AG04450 (cell line): ENCODE data around the gene BIN1. TPM values are rescaled to one million over a fixed set of nuclear protein-coding genes. Genes with fewer than 3 reads are reported as not detected.
A peak's percentile ranks its signal among the peaks of the same experiment; 100 is the strongest.

Source experiments
- CTCF ChIA-PET: fragments of 300-600, 350-600 bp; formaldehyde crosslinking; extraction: SDS; loops from one replicate; lab custom pipeline; 2022; ENCODE audit warnings: antibody characterized with exemption, inconsistent platforms; lab: Charles Lee
- POLR2A ChIA-PET: fragments of 350-600 bp; formaldehyde crosslinking; extraction: SDS; loops from one replicate; lab custom pipeline; 2021; ENCODE audit warnings: antibody characterized with exemption, inconsistent platforms; lab: Yijun Ruan, JAX
- DNase-seq: peaks from one replicate; pipeline ENCODE4 v3.0.0-alpha.2; 2011; ENCODE audit warnings: low read depth, low spot score
- H3K27ac ChIP-seq: one replicate; pipeline ENCODE4 v1.5.1; 2012; ENCODE audit warnings: low read depth, low read length, control low read depth
- H3K27me3 ChIP-seq: one replicate; pipeline ENCODE4 v1.6.0; 2012; ENCODE audit warnings: low read length; ENCODE audit not compliant: control insufficient read depth, insufficient read depth
- H3K4me3 ChIP-seq: 2 replicates; pipeline ENCODE4 v1.5.1; 2011; ENCODE audit warnings: mild to moderate bottlenecking, low read depth, low read length, control low read depth
- H3K9me3 ChIP-seq: 2 replicates; pipeline ENCODE4 v1.5.1; 2012; ENCODE audit warnings: low read length; ENCODE audit not compliant: control insufficient read depth, insufficient read depth
- polyA plus RNA-seq: library from polyadenylated mRNA; depleted of rRNA; stranded (reverse); fragments of >200 nt; gene quantifications from 2 replicates; pipeline ENCODE4 v1.2.3, GENCODE V29; 2011
- TF ChIP-seq, protein P1 (sequence below): IDR thresholded peaks from 2 replicates; pipeline ENCODE4 v1.5.1; 2011; ENCODE audit warnings: low read depth, low read length, control low read depth, inconsistent platforms

BIN1 gene
- polyA plus RNA-seq, 1 experiment: 32.4 TPM

GRCh38 chr2:127037476-127037875 lies 69.5 kb downstream of the BIN1 start:
- H3K27me3 ChIP-seq: no peaks in the 10 kb centered on the region
- H3K4me3 ChIP-seq: no peak overlapping the region
- no peak for DNase-seq
- CTCF ChIA-PET: interaction anchor here (0.9 kb wide), 1 partner anchor 13 kb away, joined by 3 read pairs; no protein-coding TSS in a partner anchor
- POLR2A ChIA-PET: no interaction called here
- no peak overlapping the region for H3K27ac ChIP-seq
- no peaks in the 10 kb centered on the region; the same call in 1 of the 2 replicates for H3K9me3 ChIP-seq
- TF ChIP-seq, protein P1, sequence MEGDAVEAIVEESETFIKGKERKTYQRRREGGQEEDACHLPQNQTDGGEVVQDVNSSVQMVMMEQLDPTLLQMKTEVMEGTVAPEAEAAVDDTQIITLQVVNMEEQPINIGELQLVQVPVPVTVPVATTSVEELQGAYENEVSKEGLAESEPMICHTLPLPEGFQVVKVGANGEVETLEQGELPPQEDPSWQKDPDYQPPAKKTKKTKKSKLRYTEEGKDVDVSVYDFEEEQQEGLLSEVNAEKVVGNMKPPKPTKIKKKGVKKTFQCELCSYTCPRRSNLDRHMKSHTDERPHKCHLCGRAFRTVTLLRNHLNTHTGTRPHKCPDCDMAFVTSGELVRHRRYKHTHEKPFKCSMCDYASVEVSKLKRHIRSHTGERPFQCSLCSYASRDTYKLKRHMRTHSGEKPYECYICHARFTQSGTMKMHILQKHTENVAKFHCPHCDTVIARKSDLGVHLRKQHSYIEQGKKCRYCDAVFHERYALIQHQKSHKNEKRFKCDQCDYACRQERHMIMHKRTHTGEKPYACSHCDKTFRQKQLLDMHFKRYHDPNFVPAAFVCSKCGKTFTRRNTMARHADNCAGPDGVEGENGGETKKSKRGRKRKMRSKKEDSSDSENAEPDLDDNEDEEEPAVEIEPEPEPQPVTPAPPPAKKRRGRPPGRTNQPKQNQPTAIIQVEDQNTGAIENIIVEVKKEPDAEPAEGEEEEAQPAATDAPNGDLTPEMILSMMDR: no peak

DNA sequence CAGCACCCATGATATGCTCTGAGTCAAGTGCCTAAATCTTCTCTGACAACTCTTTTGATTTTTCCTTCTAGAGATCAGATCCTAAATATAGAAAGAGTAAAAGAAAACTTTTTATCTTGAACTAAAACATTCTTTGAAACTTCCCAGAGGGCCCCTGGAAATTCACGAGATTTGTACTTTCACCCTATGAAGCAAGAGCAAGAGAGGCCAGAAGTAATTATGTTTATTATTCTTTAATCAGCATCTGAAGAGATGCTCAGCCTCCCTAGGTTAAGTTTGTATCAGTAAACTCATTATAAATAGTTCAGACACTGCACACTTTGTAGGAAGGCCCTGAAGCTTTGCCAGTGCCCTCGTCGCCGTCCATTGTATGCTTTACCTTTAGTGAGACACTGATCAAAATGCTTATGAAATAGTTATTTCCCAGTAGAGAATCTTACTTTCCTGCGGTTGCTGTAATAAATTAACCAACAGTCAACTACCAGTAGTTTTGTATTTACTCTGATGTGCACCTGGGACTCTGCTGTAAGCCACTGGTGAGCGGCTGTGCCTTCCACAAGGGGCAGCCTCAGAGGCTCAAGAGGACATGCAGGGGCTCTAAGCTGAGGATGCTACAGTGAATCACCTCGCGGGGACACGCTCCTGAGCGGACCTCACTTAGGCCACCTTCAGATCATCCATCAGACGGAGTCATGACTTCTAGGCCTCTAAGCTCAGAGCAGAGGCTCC lies 71.9 kb downstream of the BIN1 start:
- Histone ChIP-seq H3K9me3 (no peaks in the 10 kb centered on the region; the same call in 1 of the 2 replicates), H3K27me3 (no peaks in the 10 kb centered on the region), H3K4me3 (no peak overlapping the region), H3K27ac (peak overlapping the region; percentile 24)
- TF ChIP-seq, protein P1: no peak
- no peak for DNase-seq
- CTCF ChIA-PET: interaction anchor here (1.2 to 2.0 kb wide), 3 partner anchors 14 to 33 kb away, joined by 3 to 8 read pairs (median 3); no protein-coding TSS in a partner anchor
- POLR2A ChIA-PET: no interaction called here

DNA sequence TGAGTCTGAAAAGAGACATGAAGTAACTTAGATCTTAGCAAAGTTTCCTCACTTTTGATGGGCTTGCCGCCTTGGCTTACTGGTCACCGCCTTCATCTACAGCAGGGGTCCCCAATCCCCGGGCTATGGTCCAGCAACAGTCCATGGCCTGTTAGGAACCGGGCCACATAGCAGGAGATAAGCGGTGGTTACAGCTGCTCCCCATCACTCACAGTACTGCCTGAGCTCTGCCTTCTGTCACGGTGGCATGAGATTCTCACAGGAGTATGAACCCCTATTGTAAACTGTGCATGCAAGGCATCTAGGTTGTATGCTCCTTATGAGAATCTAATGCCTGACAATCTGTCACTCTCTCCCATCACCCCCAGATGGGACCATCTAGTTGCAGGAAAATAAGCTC lies 72.9 kb downstream of the BIN1 start:
- CTCF ChIA-PET: interaction anchor here (1.2 kb wide), 1 partner anchor 17 kb away, joined by 3 read pairs; no protein-coding TSS in a partner anchor
- no peak overlapping the region for H3K4me3 ChIP-seq
- no peaks in the 10 kb centered on the region for H3K9me3 ChIP-seq
- POLR2A ChIA-PET: no interaction called here
- no peak for DNase-seq
- H3K27ac ChIP-seq: no peak overlapping the region
- TF ChIP-seq, protein P1: no peak
- no peaks in the 10 kb centered on the region for H3K27me3 ChIP-seq

- H3K4me3 ChIP-seq: no peak overlapping the region
- H3K27ac ChIP-seq: no peak overlapping the region
- DNase-seq: no peak
- TF ChIP-seq, protein P1: no peak
- H3K9me3 ChIP-seq: no peaks in the 10 kb centered on the region
- no peaks in the 10 kb centered on the region for H3K27me3 ChIP-seq
- POLR2A ChIA-PET: no interaction called here
- CTCF ChIA-PET: interaction anchor here (1.3 to 1.6 kb wide), 2 partner anchors 18 to 61 kb away, joined by 5 to 17 read pairs; no protein-coding TSS in a partner anchor
Measured at GRCh38 chr2:127032621-127033020, 74.3 kb downstream of the BIN1 start.
